GM19035 (cell line): ENCODE measurements around the gene FMN2.

ENCODE experiments used
- ATAC-seq: cut with Tn5 transposase; IDR thresholded peaks from one replicate; pipeline ENCODE4 v1.9.1; 2021; ENCODE audit not compliant: unreplicated experiment

The FMN2 gene

DNA sequence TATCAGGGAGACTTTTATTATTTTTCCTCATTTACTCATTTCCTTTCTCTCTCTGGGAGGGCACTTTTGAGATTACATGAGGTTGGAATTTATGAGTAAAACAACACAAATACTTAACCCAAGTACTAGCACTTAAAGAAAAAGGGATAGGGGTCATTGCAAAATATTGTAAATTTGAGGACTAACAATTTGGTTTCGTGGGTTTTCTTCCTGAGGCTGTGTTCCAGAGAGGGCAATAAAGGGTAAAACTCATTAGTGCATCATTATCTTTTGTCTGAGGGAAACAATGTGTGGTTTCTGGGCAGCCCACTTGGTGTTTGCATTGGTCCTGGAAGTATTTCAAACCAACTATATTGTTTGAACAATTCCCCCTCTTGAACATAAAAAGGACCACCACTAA, 423.8 kb downstream of the FMN2 start:
- ATAC-seq = no peak

- ATAC-seq = no peak
Observed at GRCh38 chr1:240516069-240516468, 424.4 kb downstream of the FMN2 start.

- no peak for ATAC-seq
Observed at GRCh38 chr1:240517891-240518290, 426.2 kb downstream of the FMN2 start.

DNA sequence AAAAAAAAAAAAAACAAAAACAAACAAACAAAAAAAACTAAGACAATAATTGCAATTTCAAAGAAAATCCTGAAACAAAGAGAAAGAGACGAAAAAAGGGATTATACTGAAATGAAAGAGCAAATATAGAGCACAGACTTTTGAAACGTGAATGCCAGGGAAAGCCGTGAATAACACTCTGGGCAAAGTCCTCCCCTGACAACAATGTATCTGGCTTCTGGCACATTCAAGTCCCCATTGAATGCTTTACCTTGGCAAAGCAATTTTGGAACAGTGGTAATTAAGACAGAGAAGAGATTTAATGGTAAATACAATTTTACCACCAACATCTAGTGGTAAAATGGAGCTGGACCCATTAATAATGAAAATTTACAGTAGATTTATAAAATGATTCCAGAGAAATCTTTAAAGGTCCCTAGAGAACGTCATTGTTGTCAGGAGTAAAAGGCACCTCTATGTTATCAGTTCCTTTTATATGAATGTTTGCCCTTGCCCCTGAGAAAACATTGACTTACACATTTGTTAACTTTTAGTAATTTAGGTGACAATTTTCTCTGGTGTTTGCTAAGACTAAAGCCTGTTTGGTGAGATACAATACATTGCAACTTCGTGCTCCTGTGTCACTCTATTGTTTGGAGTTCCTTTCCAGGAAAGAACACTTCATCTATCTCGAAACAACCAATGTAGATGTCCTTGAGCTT, 430.6 kb downstream of the FMN2 start:
- no peak for ATAC-seq

- no peak for ATAC-seq
Observed at GRCh38 chr1:240524356-240525069, 432.8 kb downstream of the FMN2 start.
